Measurements from ENCODE around the gene C3orf22.

C3orf22 gene

GRCh38 chr3:126527006-126527405 lies 31.7 kb downstream of the C3orf22 start:
- DNase-seq, result no peak

- no peak for DNase-seq
Observed at GRCh38 chr3:126526668-126527005, 32.1 kb downstream of the C3orf22 start.

GRCh38 chr3:126525853-126526667 lies 32.7 kb downstream of the C3orf22 start:
- no peak for DNase-seq

- no peak for DNase-seq
Observed at GRCh38 chr3:126525091-126525852, 33.5 kb downstream of the C3orf22 start.

GRCh38 chr3:126524429-126524988 lies 34.2 kb downstream of the C3orf22 start:
- DNase-seq, result no peak

GRCh38 chr3:126523745-126524428 lies 34.8 kb downstream of the C3orf22 start, which contains the start of gene CHST13:
Gene CHST13 (plus strand): TSS chr3:126524155. CDS start chr3:126524333, 178 bp downstream.
- DNase-seq, result peak; percentile 60

GRCh38 chr3:126522363-126522788 lies 36.4 kb downstream of the C3orf22 start:
- peak; percentile 67 for DNase-seq

GRCh38 chr3:126521122-126521891 lies 37.4 kb downstream of the C3orf22 start:
- DNase-seq, result no peak

- DNase-seq, result no peak
Observed at GRCh38 chr3:126519506-126520455, 39.0 kb downstream of the C3orf22 start.

GRCh38 chr3:126518779-126519177 lies 40.0 kb downstream of the C3orf22 start:
- no peak for DNase-seq

- no peak for DNase-seq
Observed at GRCh38 chr3:126517986-126518778, 40.5 kb downstream of the C3orf22 start.

GRCh38 chr3:126517291-126517951 lies 41.3 kb downstream of the C3orf22 start, which contains the start of gene UROC1:
Gene UROC1 (minus strand): TSS chr3:126517773. CDS start chr3:126517719, 54 bp downstream.
- DNase-seq, result no peak

- DNase-seq, result no peak
Observed at GRCh38 chr3:126516936-126517290, 41.8 kb downstream of the C3orf22 start.

- no peak for DNase-seq
Observed at GRCh38 chr3:126516152-126516935, 42.4 kb downstream of the C3orf22 start.

- no peak for DNase-seq
Observed at GRCh38 chr3:126515066-126515706, 43.5 kb downstream of the C3orf22 start.

- no peak for DNase-seq
Observed at GRCh38 chr3:126514161-126514560, 44.6 kb downstream of the C3orf22 start.

GRCh38 chr3:126512916-126513650 lies 45.6 kb downstream of the C3orf22 start:
- no peak for DNase-seq
